Cardiac septum (tissue), 1 donor: ENCODE results near the gene ZNF429. TPM values are rescaled to one million over a fixed set of nuclear protein-coding genes. Genes with fewer than 3 reads are reported as not detected.
"Not testable (repeated sequence)": the region's sequence is repeated elsewhere in the genome, so short reads cannot be mapped to it uniquely, and the experiment has no call there.

Experiments used
- DNase-seq: peaks from one replicate; pipeline ENCODE4 v3.0.0-alpha.2; 2020; ENCODE audit warnings: low spot score
- intact Hi-C: fragments of 100-400 bp; cut with DNase I; formaldehyde crosslinking; loops from one replicate; pipeline ENCODE4 v1.14.0; 2022
- long read RNA-seq: library from polyadenylated mRNA; unstranded; transcript quantifications from one replicate; pipeline ENCODE4 v2.0.0, GENCODE V29; 2021
- total RNA-seq: library from RNA; stranded (reverse); fragmentation: NEBNext Ultra II Directional; extraction: Animal tissue kit (Norgen Biotek cat#: 25700); gene quantifications from one replicate; pipeline ENCODE4 v1.2.1, GENCODE V29; 2021
- donor health status: DM: no; HTN: no; CAD: no.

The ZNF429 gene
- total RNA-seq, result 10.8 TPM
- long read RNA-seq, partial matches to known transcripts, result 2 of 22 reads
- long read RNA-seq, other reads (novel, unspliced or antisense), result 15 of 22 reads

DNA sequence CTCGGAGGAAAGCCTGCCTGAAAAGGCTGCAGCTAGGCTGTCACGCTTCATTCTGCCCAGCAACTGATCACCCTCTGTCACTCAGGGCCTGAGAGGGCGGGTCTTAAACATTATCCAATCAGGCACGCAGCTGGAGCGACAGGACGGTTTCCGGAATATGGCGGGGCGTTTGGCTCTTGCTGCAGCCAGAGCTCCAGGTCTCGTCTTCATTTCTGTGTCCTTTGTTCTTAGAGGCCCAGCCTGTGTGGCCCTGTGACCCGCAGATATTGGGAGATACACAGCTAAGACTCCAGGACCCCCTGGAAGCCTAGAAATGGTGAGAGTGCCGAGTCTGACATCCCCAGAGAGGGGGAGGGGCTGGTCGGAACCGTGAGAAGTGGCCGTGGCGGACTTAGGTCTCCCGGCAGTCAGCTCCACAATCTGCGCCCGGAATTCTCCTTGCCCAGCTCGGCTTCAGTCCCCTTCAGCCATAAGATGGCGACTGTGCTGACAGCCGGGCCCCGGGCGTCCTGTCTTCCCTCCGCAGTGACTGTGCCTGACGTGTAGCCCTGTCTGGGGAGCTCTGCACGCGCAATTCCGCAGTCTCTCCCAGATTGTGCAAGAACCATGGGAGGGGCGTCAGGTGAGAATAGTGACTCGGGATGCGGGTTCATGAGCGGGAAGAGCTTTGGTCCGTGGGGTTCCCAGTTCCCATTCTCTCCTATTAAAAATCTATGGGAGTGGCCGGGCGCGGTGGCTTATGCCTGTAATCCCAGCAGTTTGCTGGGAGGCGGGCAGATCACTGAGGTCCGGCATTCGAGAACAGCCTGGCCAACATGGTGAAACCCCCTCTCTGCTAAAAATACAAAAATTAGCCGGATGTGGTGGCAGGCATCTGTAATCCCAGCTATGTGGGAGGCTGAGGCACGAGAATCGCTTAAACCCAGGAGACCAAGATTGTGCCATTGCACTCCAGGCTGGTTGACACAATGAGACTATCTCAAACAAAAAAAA is at the start of gene ZNF429:
ZNF429 (plus strand) TSS at position 144 of the 993 bp plus-strand sequence; CDS start at position 314, 170 bp downstream.
- intact Hi-C loops, result loop anchor here (10.0 kb wide), 2 partner anchors 181 to 349 kb away; partner anchors contain the start of gene ZNF708
- peak; percentile 96 for DNase-seq

GRCh38 chr19:21460686-21461085 is 44.7 kb upstream of the ZNF429 start:
- intact Hi-C loops, result no loop called here
- DNase-seq, result no peak

DNA sequence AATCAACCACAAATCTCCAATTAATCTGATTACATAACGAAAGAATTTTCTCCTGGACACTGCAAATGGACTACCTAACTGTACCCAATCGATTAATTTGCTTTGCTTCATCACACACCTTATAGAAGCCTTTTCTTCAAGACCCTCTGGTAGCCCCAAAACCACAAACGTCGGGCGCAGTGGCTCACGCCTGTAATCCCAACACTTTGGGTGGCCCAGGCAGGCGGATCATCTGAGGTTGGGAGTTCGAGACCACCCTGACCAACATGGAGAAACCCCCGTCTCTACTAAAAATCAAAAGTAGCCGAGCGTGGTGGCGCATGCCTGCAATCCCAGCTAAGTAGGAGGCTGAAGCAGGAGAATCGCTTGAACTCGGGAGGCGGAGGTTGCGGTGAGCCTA is 42.9 kb upstream of the ZNF429 start:
- DNase-seq, result no peak
- intact Hi-C loops, result no loop called here

DNA sequence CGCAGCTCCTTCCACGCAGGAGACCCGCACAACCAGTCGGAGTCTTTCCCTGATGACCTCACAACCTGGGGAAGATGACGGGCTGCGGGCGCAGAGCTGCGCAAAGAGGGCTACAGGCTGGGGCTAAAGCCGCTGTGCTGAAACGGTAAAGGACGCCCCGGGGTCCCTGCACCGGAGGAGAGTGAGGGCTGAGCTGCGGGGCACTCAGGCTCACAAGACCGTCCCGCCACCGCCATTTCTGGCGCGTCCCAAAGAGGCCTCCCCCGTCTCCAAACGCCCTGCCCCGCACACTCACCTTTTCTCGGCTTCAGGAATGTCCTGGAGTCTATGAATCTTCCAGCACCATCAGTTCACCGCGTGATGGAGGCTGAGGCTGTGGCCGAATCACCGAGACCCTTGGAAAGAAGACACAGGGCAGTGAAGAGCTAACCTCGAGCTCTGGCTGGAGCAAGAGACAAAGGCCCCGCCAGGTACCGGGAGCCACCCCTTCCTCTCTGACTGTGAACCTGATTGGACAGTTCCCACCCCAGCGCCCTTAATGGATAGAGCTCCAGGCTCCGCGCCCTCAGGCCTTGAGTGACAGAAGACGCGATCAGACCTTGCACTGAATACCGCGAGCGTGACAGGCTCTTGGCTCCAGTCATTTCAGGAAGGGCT is 41.8 kb upstream of the ZNF429 start:
- peak; percentile 78 for DNase-seq
- intact Hi-C loops, result no loop called here

GRCh38 chr19:21466627-21467026 is 38.8 kb upstream of the ZNF429 start:
- intact Hi-C loops, result no loop called here
- no peak for DNase-seq

DNA sequence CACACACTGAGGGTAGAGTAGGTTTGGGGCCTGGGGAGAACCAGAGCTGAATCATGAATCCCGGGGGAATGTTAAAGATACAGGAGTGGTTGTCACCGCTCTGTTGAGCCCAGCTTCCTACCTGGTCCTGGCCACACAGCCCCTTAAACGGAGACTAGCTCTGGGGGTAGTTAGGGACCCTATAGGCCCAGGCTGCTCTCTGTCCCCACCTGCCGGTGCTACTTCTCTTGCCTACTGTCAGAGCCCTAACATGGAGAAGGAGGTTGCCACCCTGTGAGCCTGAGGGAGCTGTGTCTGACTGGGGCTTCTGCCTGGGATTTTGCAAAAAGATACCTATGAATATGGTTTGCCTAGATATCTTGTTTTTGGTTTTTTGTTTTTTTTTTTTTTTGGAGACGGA is 36.6 kb upstream of the ZNF429 start:
- intact Hi-C loops, result no loop called here
- no peak for DNase-seq

GRCh38 chr19:21472507-21472906 is 32.9 kb upstream of the ZNF429 start:
- no peak for DNase-seq
- intact Hi-C loops, result no loop called here

DNA sequence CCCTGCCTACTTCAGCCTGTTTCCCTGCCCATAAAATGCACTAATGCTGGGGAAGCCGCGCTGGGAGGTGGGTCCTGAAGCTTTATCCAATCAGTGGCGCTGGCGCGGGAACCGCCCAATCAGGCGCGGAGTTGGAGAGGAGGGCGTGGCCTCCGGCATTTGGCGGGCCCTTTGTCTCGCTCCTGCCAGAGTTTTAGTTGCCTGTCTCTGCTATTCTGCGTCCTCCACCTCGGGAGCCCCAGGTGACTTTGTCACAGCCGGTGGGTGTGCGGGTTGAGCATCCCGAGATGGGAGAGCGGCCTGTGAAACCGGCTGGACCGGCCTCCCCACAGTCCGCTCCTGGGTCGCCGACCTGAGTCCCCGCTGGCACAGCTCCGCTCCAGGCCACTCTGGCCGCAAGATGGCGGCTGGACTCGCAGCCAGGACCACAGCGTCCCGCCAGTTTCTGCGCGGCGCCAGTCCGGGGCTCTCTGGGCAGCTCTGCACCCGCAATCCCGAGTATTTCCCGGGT is 30.7 kb upstream of the ZNF429 start:
- DNase-seq, result peak; percentile 91
- intact Hi-C loops, result no loop called here

DNA sequence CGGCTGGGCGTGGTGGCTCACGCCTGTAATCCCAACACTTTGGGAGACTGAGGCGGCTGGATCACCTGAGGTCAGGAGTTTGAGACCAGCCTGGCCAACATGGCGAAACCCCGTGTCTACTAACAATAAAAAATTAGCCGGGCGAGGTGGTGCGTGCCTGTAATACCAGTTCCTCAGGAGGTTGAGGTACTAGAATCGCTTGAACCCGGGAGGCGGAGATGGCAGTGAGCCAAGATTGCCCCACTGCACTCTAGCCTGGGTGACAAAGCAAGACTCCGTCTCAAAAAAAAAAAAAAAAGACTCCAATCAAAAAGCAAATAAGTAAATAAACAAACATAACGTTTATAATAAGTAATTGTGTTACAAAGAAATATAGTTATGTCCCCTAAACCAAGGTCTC is 23.0 kb upstream of the ZNF429 start:
- DNase-seq, result not testable (repeated sequence)
- intact Hi-C loops, result loop anchor here (5.0 kb wide), 2 partner anchors 215 to 280 kb away; no protein-coding TSS in a partner anchor

DNA sequence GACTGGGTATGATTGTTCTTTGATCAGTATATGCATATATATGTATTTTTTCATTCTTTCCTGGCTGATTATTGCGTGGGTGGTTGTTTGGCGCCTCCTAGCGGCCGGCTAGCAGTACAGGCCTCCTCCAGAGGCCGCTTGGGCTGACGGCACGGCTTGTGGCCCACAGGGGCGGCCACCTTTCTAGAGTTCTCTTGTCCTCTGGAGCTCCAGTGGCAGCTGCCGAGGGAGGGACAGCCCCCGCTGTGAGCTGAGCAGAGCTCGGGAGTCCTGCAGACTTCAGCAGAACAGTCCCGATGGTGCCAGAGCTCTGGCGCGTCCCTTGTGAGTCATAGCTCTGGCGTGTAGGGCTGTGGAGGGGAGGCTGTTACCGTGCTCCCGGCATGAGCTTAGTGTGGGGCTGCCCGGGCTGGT is 22.5 kb upstream of the ZNF429 start:
- intact Hi-C loops, result loop anchor here (5.0 kb wide), 2 partner anchors 214 to 281 kb away; no protein-coding TSS in a partner anchor
- DNase-seq, result peak; percentile 82

- no peak for DNase-seq
- intact Hi-C loops, result loop anchor here (5.0 kb wide), 2 partner anchors 214 to 281 kb away; no protein-coding TSS in a partner anchor
Measured at GRCh38 chr19:21483589-21484170, 21.7 kb upstream of the ZNF429 start.

- intact Hi-C loops, result loop anchor here (5.0 kb wide), 2 partner anchors 213 to 282 kb away; no protein-coding TSS in a partner anchor
Measured at GRCh38 chr19:21484631-21485030, 20.8 kb upstream of the ZNF429 start.

DNA sequence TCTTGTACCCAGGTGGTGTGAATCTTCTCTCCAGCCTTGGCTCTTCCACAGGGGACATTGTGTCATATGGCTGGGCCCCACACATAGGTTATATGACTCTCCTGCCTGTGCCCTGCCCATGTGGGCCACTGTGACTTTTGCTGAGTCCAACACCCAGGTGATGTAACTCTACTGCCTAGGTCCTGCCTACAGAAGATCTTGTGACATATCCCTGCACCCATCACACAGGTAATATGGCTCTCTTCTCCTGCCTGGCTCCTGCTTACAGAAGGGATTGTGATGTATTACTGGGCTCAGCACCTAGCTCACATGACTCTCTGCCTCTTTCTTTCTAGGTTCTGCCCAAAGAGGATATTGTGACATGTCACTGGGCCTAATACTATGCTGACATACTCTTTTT is 19.5 kb upstream of the ZNF429 start:
- no peak for DNase-seq
- intact Hi-C loops, result no loop called here

More at GRCh38 chr19:21484631-21485030, 20.8 kb upstream of the ZNF429 start:
- no peak for DNase-seq

GRCh38 chr19:21487969-21488368 is 17.4 kb upstream of the ZNF429 start:
- intact Hi-C loops, result no loop called here
- no peak for DNase-seq

DNA sequence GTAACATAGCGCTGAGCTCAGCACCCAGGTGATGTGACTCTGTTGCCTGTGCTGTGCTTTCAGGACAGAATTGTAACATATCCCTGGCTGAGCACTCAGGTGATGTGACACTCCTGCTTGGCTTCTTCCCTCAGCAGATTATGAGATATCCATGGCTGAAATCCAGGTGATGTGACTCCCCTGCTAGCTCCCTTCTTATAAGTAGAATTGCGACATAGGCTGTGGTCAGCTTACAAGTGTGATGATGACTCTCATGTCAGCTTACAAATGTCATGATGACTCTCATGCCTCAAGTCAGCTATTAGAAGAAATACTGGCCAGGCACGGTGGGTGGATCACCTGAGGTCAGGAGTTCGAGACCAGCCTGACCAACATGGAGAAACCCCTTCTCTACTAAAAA is 14.3 kb upstream of the ZNF429 start:
- intact Hi-C loops, result no loop called here
- DNase-seq, result no peak

DNA sequence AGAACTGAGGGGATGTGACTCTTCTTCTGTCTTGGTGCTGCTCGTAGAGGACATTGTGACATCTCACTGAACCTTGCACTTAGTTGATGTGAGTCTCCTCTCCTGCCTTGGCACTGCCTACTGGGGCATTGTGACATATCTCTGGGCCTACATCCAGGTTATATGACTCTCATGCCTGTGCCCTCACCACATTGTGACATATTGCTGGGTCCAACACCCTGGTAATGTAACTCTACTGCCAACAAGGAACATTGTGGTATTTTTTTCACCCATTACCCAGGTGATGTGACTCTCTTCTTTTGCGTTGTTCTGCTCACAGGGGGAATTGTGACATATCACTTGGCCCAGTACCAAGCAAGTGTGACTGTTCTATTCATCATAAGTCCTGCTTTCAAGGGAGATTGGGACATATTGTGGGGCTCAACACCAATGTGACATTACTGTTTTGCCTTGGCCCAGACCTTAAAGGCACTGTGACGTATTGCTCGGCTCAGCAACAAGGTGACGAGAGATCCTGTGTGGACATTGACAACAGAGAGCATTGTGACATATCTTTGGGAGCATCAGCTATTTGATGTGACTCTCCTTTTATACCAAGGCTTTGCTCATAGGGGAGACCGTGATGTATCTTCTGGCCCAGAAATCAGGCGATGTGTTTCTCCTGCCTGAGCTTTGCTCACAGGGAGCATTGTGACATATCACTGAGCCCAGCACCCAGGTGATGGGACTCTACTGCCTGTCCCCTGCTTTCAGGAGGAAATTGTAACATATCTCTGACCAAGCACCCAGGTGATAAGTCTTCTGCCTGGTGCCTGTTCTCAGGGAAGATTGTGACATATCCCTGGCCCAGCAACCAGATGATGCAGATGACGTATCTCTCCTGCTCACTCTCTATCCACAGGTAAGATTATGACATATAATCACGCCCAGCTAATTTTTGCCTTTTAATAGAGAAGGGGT is 12.2 kb upstream of the ZNF429 start:
- no peak for DNase-seq
- intact Hi-C loops, result no loop called here

GRCh38 chr19:21496876-21497275 is 8.5 kb upstream of the ZNF429 start:
- intact Hi-C loops, result no loop called here
- DNase-seq, result no peak

GRCh38 chr19:21498651-21499050 is 6.8 kb upstream of the ZNF429 start:
- DNase-seq, result no peak
- intact Hi-C loops, result no loop called here
